ENCODE results near the gene GPR75. TPM values are rescaled to one million over a fixed set of nuclear protein-coding genes. Genes with fewer than 3 reads are reported as not detected.

GPR75 gene
- total and polyA plus RNA-seq, 11 donors, result 0.67 to 2.2 (median 1.2) TPM

GRCh38 chr2:53829273-53829979 is 30.3 kb downstream of the GPR75 start:
- Histone ChIP-seq H3K4me3 (no peak overlapping the region), H3K27ac (peak overlapping the region in 9 of 12 donors; percentile 1 to 68 (median 36)), H3K27me3 (no peaks in the 10 kb centered on the region), H3K4me1 (peaks cover 0 to 30% (median 12%) of the 10 kb centered on the region in 12 donors), H3K9me3 (peaks cover 0 to 9% (median 0%) of the 10 kb centered on the region in 12 donors), H3K36me3 (peaks cover 0 to 15% (median 3%) of the 10 kb centered on the region in 9 donors)
- ATAC-seq, result peak in 3 of 4 donors; percentile 59 to 82 (median 79)
- no peak for TF ChIP-seq POLR2A (IDR thresholded peaks at IDR 0.05)
- TF ChIP-seq, protein P1, sequence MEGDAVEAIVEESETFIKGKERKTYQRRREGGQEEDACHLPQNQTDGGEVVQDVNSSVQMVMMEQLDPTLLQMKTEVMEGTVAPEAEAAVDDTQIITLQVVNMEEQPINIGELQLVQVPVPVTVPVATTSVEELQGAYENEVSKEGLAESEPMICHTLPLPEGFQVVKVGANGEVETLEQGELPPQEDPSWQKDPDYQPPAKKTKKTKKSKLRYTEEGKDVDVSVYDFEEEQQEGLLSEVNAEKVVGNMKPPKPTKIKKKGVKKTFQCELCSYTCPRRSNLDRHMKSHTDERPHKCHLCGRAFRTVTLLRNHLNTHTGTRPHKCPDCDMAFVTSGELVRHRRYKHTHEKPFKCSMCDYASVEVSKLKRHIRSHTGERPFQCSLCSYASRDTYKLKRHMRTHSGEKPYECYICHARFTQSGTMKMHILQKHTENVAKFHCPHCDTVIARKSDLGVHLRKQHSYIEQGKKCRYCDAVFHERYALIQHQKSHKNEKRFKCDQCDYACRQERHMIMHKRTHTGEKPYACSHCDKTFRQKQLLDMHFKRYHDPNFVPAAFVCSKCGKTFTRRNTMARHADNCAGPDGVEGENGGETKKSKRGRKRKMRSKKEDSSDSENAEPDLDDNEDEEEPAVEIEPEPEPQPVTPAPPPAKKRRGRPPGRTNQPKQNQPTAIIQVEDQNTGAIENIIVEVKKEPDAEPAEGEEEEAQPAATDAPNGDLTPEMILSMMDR (IDR thresholded peaks at IDR 0.05), result no peak
- peak; percentile 23 to 62 (median 55) for DNase-seq
- intact Hi-C loops (cut with DNase I), result no loop called here
- WGBS, 4 donors, result 63 to 74% (median 71%) methylated on average over 11 of the region's 11 CpGs

- ATAC-seq, result no peak
- Histone ChIP-seq H3K36me3 (peaks cover 0 to 12% (median 3%) of the 10 kb centered on the region in 9 donors), H3K4me1 (peaks cover 0 to 30% (median 12%) of the 10 kb centered on the region in 12 donors), H3K27me3 (no peaks in the 10 kb centered on the region), H3K27ac (peak overlapping the region in 9 of 12 donors; percentile 1 to 77 (median 54)), H3K4me3 (no peak overlapping the region), H3K9me3 (peaks cover 0 to 9% (median 0%) of the 10 kb centered on the region in 12 donors)
- TF ChIP-seq, protein P1 (IDR thresholded peaks at IDR 0.05), result no peak
- TF ChIP-seq POLR2A (IDR thresholded peaks at IDR 0.05), result no peak
- intact Hi-C loops (cut with DNase I), result no loop called here
- 91 to 96% (median 94%) methylated on average over 4 of the region's 4 CpGs for WGBS, 4 donors
- DNase-seq, result no peak
Observed at GRCh38 chr2:53828331-53828730, 31.4 kb downstream of the GPR75 start.

DNA sequence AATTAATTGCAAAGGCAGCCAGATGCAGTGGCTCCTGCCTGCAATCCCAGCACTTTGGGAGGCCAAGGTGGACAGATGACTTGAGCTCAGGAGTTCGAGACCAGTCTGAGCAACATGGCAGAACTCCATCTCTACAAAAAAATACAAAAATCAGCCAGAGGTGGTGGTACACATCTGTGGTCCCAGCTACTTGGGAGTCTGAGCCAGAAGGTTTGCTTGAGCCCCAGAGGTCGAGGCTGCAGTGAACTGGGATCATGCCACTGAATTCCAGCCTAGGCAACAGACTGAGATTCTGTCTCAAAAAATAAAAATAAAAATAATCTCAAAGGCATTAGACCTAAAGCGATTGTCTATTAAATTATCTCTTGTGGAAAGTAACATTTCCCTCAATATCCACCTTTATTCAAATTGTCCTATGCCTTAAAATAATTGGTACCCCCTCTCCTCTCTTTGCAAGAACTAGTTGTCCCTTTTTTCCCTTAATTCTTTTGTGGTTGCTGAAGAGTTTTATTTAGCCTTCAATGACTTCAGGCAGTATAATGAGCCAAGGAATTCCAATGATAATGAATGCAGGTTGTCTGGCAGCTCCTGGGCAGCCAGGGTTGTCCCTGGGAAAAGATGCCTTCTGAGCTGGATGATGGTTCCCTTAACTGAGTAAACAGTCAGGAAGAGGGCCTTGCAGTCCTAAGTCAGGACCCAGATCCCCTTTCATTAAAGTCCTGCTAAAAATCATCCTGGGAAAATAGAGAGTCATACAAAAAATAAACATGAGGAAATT is 32.2 kb downstream of the GPR75 start:
- peak overlapping the region in 10 of 12 donors; percentile 18 to 77 (median 53) for H3K27ac ChIP-seq
- peaks cover 0 to 11% (median 0%) of the 10 kb centered on the region in 9 donors for H3K36me3 ChIP-seq
- TF ChIP-seq POLR2A (IDR thresholded peaks at IDR 0.05), result no peak
- TF ChIP-seq, protein P1 (IDR thresholded peaks at IDR 0.05), result no peak
- peak; percentile 58 to 79 (median 64) for ATAC-seq
- no peaks in the 10 kb centered on the region for H3K27me3 ChIP-seq
- WGBS, 4 donors, result 72 to 85% (median 81%) methylated on average over 3 of the region's 3 CpGs
- peaks cover 0 to 30% (median 12%) of the 10 kb centered on the region in 12 donors for H3K4me1 ChIP-seq
- H3K9me3 ChIP-seq, result peaks cover 0 to 9% (median 0%) of the 10 kb centered on the region in 12 donors
- intact Hi-C loops (cut with DNase I), result no loop called here
- peak in 1 of 5 donors; percentile 47 for DNase-seq
- H3K4me3 ChIP-seq, result no peak overlapping the region
